Hepatocyte (in vitro differentiated cells): Measurements from ENCODE around the gene ARHGAP9.

ENCODE experiments used
- CTCF ChIP-seq: fragments of 200-600 bp; sonication (generic); IDR thresholded peaks from 2 replicates; pipeline ENCODE4 v1.5.1; 2016; ENCODE audit warnings: antibody characterized with exemption, mild to moderate bottlenecking; ENCODE audit not compliant: poor library complexity
- EZH2 ChIP-seq: fragments of 200-600 bp; sonication (generic); IDR thresholded peaks from 2 replicates; pipeline ENCODE4 v1.6.1; 2016; ENCODE audit warnings: antibody characterized with exemption, mild to moderate bottlenecking, borderline replicate concordance

GRCh38 chr12:57528176-57528575 lies 48.5 kb upstream of the ARHGAP9 start:
- TF ChIP-seq CTCF: no peak
- TF ChIP-seq EZH2: no peak
